Measurements from ENCODE around the gene MEF2D. TPM values are rescaled to one million over a fixed set of nuclear protein-coding genes. Genes with fewer than 3 reads are reported as not detected.

Gene MEF2D
- total RNA-seq (2021): 25.5 and 33.5 TPM in 2 replicates
- percentile 80 among the genes with signal in this experiment for Bru-seq, nascent RNA
- percentile 80 among the genes with signal in this experiment for BruChase-seq, experiment 1, labeled RNA remaining after a 2-hour chase
- percentile 85 among the genes with signal in this experiment for BruChase-seq, experiment 2, labeled RNA remaining after a 6-hour chase
- long read RNA-seq, partial matches to known transcripts: 9 of 90 reads
- long read RNA-seq, other reads (novel, unspliced or antisense): 81 of 90 reads

GRCh38 chr1:156500543-156500792, at the start of gene MEF2D:
Gene MEF2D (minus strand): TSS chr1:156500775. CDS start chr1:156483292, 17,483 bp downstream.
- CTCF ChIA-PET: interaction anchor here (0.5 to 1.9 kb wide), 4 partner anchors 29 to 217 kb away, joined by 3 to 7 read pairs (median 4); no protein-coding TSS in a partner anchor

GRCh38 chr1:156550346-156550745, 49.8 kb upstream of the MEF2D start:
- ChIA-PET CTCF (no interaction called here), POLR2A (ENCODE audit: unreplicated experiment) (interaction anchor here (0.6 kb wide), 1 partner anchor 15 kb away, joined by 4 read pairs; no protein-coding TSS in a partner anchor)
- Histone ChIP-seq H3K4me2 (no peak overlapping the region), H4K20me1 (ENCODE audit: insufficient read depth) (no peaks in the 10 kb centered on the region), H3K4me3 (no peak overlapping the region), H3K4me1 (replicated peaks; ENCODE audit: insufficient read depth) (peaks cover 35% of the 10 kb centered on the region), H3K79me2 (ENCODE audit: low read depth) (no peaks in the 10 kb centered on the region), H3K27me3 (ENCODE audit: insufficient read depth, low read depth) (no peaks in the 10 kb centered on the region), H3K36me3 (ENCODE audit: low read depth) (peaks cover 6% of the 10 kb centered on the region), H3K27ac (no peak overlapping the region), H2AFZ (no peak overlapping the region), H3K9me2 (ENCODE audit: insufficient read depth) (no peaks in the 10 kb centered on the region), H3K9me3 (ENCODE audit: insufficient read depth, low read depth) (no peaks in the 10 kb centered on the region), H3F3A (ENCODE audit: insufficient read depth, low read depth) (peaks cover 33% of the 10 kb centered on the region)
- intact Hi-C loops (cut with micrococcal nuclease; ENCODE audit: unreplicated experiment): no loop called here
- BruUV-seq (replicated peaks): no TSS peak
- no peak for TF ChIP-seq EZH2 (IDR thresholded peaks at IDR 0.05; ENCODE audit: low read depth)
- TF ChIP-seq CTCF (conservative IDR thresholded peaks at IDR 0.05): no peak
- DNase-seq: no peak

More at GRCh38 chr1:156500543-156500792, at the start of gene MEF2D:
- Histone ChIP-seq H3K4me2 (peak within 1 kb of the TSS; percentile 98), H3K36me3 (ENCODE audit: low read depth) (no peaks in the 10 kb centered on the region), H3K4me1 (replicated peaks; ENCODE audit: insufficient read depth) (peaks cover 51% of the 10 kb centered on the region), H2AFZ (peak within 1 kb of the TSS; percentile 84), H3K27me3 (ENCODE audit: insufficient read depth, low read depth) (no peaks in the 10 kb centered on the region), H3K27ac (peak within 1 kb of the TSS; percentile 97), H3K9me2 (ENCODE audit: insufficient read depth) (no peaks in the 10 kb centered on the region), H3K79me2 (ENCODE audit: low read depth) (peaks cover 53% of the 10 kb centered on the region), H3F3A (ENCODE audit: insufficient read depth, low read depth) (peaks cover 31% of the 10 kb centered on the region; the same call in 1 of the 2 replicates), H4K20me1 (ENCODE audit: insufficient read depth) (peaks cover 44% of the 10 kb centered on the region), H3K9me3 (ENCODE audit: insufficient read depth, low read depth) (no peaks in the 10 kb centered on the region), H3K4me3 (peak within 1 kb of the TSS; percentile 100)
- POLR2A ChIA-PET (ENCODE audit: unreplicated experiment): interaction anchor here (0.6 to 1.3 kb wide), 11 partner anchors 16 to 354 kb away, joined by 3 to 34 read pairs (median 8); partner anchors contain the start of gene NAXE
- TSS peak; percentile 24 for BruUV-seq (replicated peaks)
- no peak for TF ChIP-seq CTCF (conservative IDR thresholded peaks at IDR 0.05)
- TF ChIP-seq EZH2 (IDR thresholded peaks at IDR 0.05; ENCODE audit: low read depth): no peak
- intact Hi-C loops (cut with micrococcal nuclease; ENCODE audit: unreplicated experiment): loop anchor here (1.0 to 10.0 kb wide), 5 partner anchors 29 to 592 kb away; partner anchors contain the start of gene IQGAP3
- DNase-seq: no peak

GRCh38 chr1:156549831-156550230, 49.3 kb upstream of the MEF2D start:
- intact Hi-C loops (cut with micrococcal nuclease; ENCODE audit: unreplicated experiment): no loop called here
- CTCF ChIA-PET: interaction anchor here (0.6 kb wide), 1 partner anchor 62 kb away, joined by 3 read pairs; no protein-coding TSS in a partner anchor

More at GRCh38 chr1:156549831-156550230, 49.3 kb upstream of the MEF2D start:
- Histone ChIP-seq H3K36me3 (ENCODE audit: low read depth) (peaks cover 6% of the 10 kb centered on the region), H4K20me1 (ENCODE audit: insufficient read depth) (no peaks in the 10 kb centered on the region; the same call in 1 of the 2 replicates), H2AFZ (no peak overlapping the region), H3F3A (ENCODE audit: insufficient read depth, low read depth) (peaks cover 33% of the 10 kb centered on the region), H3K27me3 (ENCODE audit: insufficient read depth, low read depth) (no peaks in the 10 kb centered on the region), H3K9me3 (ENCODE audit: insufficient read depth, low read depth) (no peaks in the 10 kb centered on the region), H3K4me2 (no peak overlapping the region), H3K4me3 (no peak overlapping the region), H3K9me2 (ENCODE audit: insufficient read depth) (no peaks in the 10 kb centered on the region), H3K4me1 (replicated peaks; ENCODE audit: insufficient read depth) (peaks cover 35% of the 10 kb centered on the region), H3K79me2 (ENCODE audit: low read depth) (no peaks in the 10 kb centered on the region), H3K27ac (no peak overlapping the region)
- POLR2A ChIA-PET (ENCODE audit: unreplicated experiment): interaction anchor here (0.6 kb wide), 1 partner anchor 14 kb away, joined by 4 read pairs; no protein-coding TSS in a partner anchor
- TF ChIP-seq CTCF (conservative IDR thresholded peaks at IDR 0.05) (no peak), EZH2 (IDR thresholded peaks at IDR 0.05; ENCODE audit: low read depth) (no peak)
- BruUV-seq (replicated peaks): no TSS peak
- DNase-seq: no peak
